IMR-90 (cell line): ENCODE results near the gene DCAF11. TPM values are rescaled to one million over a fixed set of nuclear protein-coding genes. Genes with fewer than 3 reads are reported as not detected.

Experiments
- ATAC-seq: fragments of 200-7000 bp; cut with Tn5 transposase; 2 replicates; pipeline ENCODE4 v1.9.1; 2020; ENCODE audit warnings: low read depth, mild to moderate bottlenecking, moderate library complexity
- BruUV-seq: library from RNA; stranded (reverse); fragments of 400-500 nt; replicated peaks from 2 replicates; lab custom pipeline; 2021; lab: Mats Ljungman, UMichigan
- CTCF ChIA-PET: fragments of 300-600 bp; formaldehyde crosslinking; extraction: SDS; loops from one replicate; lab custom pipeline; 2021; ENCODE audit warnings: antibody characterized with exemption; lab: Yijun Ruan, JAX
- POLR2A ChIA-PET: fragments of 300-600 bp; sonication (Branson Sonifier 250); formaldehyde crosslinking; loops from one replicate; lab custom pipeline; 2022; ENCODE audit warnings: antibody characterized with exemption; ENCODE audit not compliant: unreplicated experiment; lab: Charles Lee
- DNase-seq: peaks from one replicate; pipeline ENCODE4 v3.0.0; 2013
- H2AFZ ChIP-seq: replicated peaks from 2 replicates; pipeline ENCODE3; 2013; ENCODE audit warnings: low read length, mild to moderate bottlenecking; ENCODE audit not compliant: poor library complexity
- H2AK5ac ChIP-seq: 2 replicates; pipeline ENCODE4 v1.6.1; 2013; ENCODE audit warnings: low read depth, low read length, inconsistent platforms
- H2AK9ac ChIP-seq: replicated peaks from 2 replicates; pipeline ENCODE3; 2013; ENCODE audit warnings: mild to moderate bottlenecking, low read depth, low read length, moderate library complexity; ENCODE audit not compliant: poor library complexity
- H2BK120ac ChIP-seq: 2 replicates; pipeline ENCODE4 v1.6.1; 2013; ENCODE audit warnings: low read depth, low read length, inconsistent platforms
- H2BK15ac ChIP-seq: 3 replicates; pipeline ENCODE4 v1.6.1; 2013; ENCODE audit warnings: low read depth, low read length, inconsistent platforms
- H2BK20ac ChIP-seq: 2 replicates; pipeline ENCODE4 v1.6.1; 2013; ENCODE audit warnings: low read depth, mild to moderate bottlenecking, inconsistent platforms, low read length, moderate library complexity
- H2BK5ac ChIP-seq: 2 replicates; pipeline ENCODE4 v1.6.1; 2013; ENCODE audit warnings: mild to moderate bottlenecking, low read depth, low read length, inconsistent platforms; ENCODE audit not compliant: poor library complexity, severe bottlenecking
- H3K14ac ChIP-seq: replicated peaks from 2 replicates; pipeline ENCODE4 v1.6.1; 2013; ENCODE audit warnings: low read depth, low read length, inconsistent platforms
- H3K18ac ChIP-seq: 2 replicates; pipeline ENCODE4 v1.6.1; 2013; ENCODE audit warnings: low read depth, low read length, control low read depth
- H3K23ac ChIP-seq: 2 replicates; pipeline ENCODE4 v1.6.1; 2013; ENCODE audit warnings: low read depth, low read length, inconsistent platforms
- H3K27ac ChIP-seq: 2 replicates; pipeline ENCODE4 v1.5.1; 2013; ENCODE audit warnings: mild to moderate bottlenecking, control low read depth, low read length; ENCODE audit not compliant: insufficient read depth
- H3K27me3 ChIP-seq: 2 replicates; pipeline ENCODE4 v1.6.1; 2013; ENCODE audit warnings: low read length; ENCODE audit not compliant: control insufficient read depth, insufficient read depth
- H3K36me3 ChIP-seq: 2 replicates; pipeline ENCODE4 v1.6.1; 2013; ENCODE audit warnings: low read length, mixed read lengths; ENCODE audit not compliant: control insufficient read depth, insufficient read depth
- H3K4ac ChIP-seq: 2 replicates; pipeline ENCODE4 v1.6.1; 2013; ENCODE audit warnings: low read depth, low read length, inconsistent platforms
- H3K4me1 ChIP-seq: 2 replicates; pipeline ENCODE4 v1.6.1; 2013; ENCODE audit warnings: low read length, mixed read lengths; ENCODE audit not compliant: control insufficient read depth, insufficient read depth
- H3K4me2 ChIP-seq: 2 replicates; pipeline ENCODE4 v1.6.1; 2013; ENCODE audit warnings: low read depth, mild to moderate bottlenecking, control low read depth, low read length, moderate library complexity
- H3K4me3 ChIP-seq: 2 replicates; pipeline ENCODE4 v1.5.1; 2013; ENCODE audit warnings: low read depth, mild to moderate bottlenecking, control low read depth, low read length, moderate library complexity; ENCODE audit not compliant: insufficient read depth
- H3K56ac ChIP-seq: 2 replicates; pipeline ENCODE4 v1.6.1; 2013; ENCODE audit warnings: low read length, inconsistent platforms; ENCODE audit not compliant: insufficient read depth; ENCODE audit errors: extremely low read depth
- H3K79me1 ChIP-seq, 2 experiments: 2 replicates each; pipeline ENCODE4 v1.6.1; 2013; ENCODE audit warnings: low read length in 2 of 2, inconsistent platforms in 1 of 2, low read depth in 1 of 2
- H3K9ac ChIP-seq: 2 replicates; pipeline ENCODE4 v1.6.1; 2013; ENCODE audit warnings: low read depth, low read length, control low read depth
- H3K9me1 ChIP-seq: 2 replicates; pipeline ENCODE4 v1.6.1; 2013; ENCODE audit warnings: low read length, inconsistent platforms; ENCODE audit not compliant: insufficient read depth
- H3K9me3 ChIP-seq: 2 replicates; pipeline ENCODE4 v1.6.1; 2013; ENCODE audit warnings: low read length; ENCODE audit not compliant: control insufficient read depth, insufficient read depth
- H4K20me1 ChIP-seq: 2 replicates; pipeline ENCODE4 v1.6.1; 2013; ENCODE audit warnings: low read length, inconsistent platforms; ENCODE audit not compliant: insufficient read depth
- H4K5ac ChIP-seq: 2 replicates; pipeline ENCODE4 v1.6.1; 2013; ENCODE audit warnings: mild to moderate bottlenecking, low read depth, low read length, control low read depth
- H4K8ac ChIP-seq, 2 experiments: 2 replicates each; pipeline ENCODE4 v1.6.1; 2013; ENCODE audit warnings: low read depth in 2 of 2, low read length in 2 of 2, control low read depth in 1 of 2, inconsistent platforms in 1 of 2
- H4K91ac ChIP-seq: 2 replicates; pipeline ENCODE4 v1.6.1; 2013; ENCODE audit warnings: low read depth, low read length, inconsistent platforms; ENCODE audit not compliant: insufficient read depth
- BHLHE40 ChIP-seq: fragments of 150-350 bp; IDR thresholded peaks from 2 replicates; pipeline ENCODE4 v1.6.1; 2016; ENCODE audit warnings: mild to moderate bottlenecking, low read depth, low read length
- CEBPB ChIP-seq: IDR thresholded peaks from 2 replicates; pipeline ENCODE4 v1.6.1; 2012; ENCODE audit warnings: low read depth, low read length, improper control_type of control experiment
- CHD1 ChIP-seq: IDR thresholded peaks from 2 replicates; pipeline ENCODE4 v1.6.1; 2012; ENCODE audit warnings: low read depth, low read length, improper control_type of control experiment
- ELK1 ChIP-seq: fragments of 150-350 bp; IDR thresholded peaks from 2 replicates; pipeline ENCODE4 v1.6.1; 2016; ENCODE audit warnings: low read depth, mild to moderate bottlenecking, low read length, moderate library complexity, borderline replicate concordance
- FOS ChIP-seq: fragments of 150-350 bp; IDR thresholded peaks from 2 replicates; pipeline ENCODE4 v1.6.1; 2016; ENCODE audit warnings: low read depth, low read length
- MAFK ChIP-seq: IDR thresholded peaks from 2 replicates; pipeline ENCODE4 v1.6.1; 2012; ENCODE audit warnings: low read depth, low read length, improper control_type of control experiment
- MAZ ChIP-seq: IDR thresholded peaks from 2 replicates; pipeline ENCODE4 v1.6.1; 2012; ENCODE audit warnings: low read depth, mild to moderate bottlenecking, low read length, improper control_type of control experiment, moderate library complexity, borderline replicate concordance
- MXI1 ChIP-seq: IDR thresholded peaks from 2 replicates; pipeline ENCODE4 v1.6.1; 2012; ENCODE audit warnings: low read depth, mild to moderate bottlenecking, low read length, moderate library complexity, borderline replicate concordance
- NFE2L2 ChIP-seq: fragments of 150-350 bp; IDR thresholded peaks from 2 replicates; pipeline ENCODE4 v1.6.1; 2016; ENCODE audit warnings: low read depth, mild to moderate bottlenecking, low read length
- POLR2A ChIP-seq: IDR thresholded peaks from 2 replicates; pipeline ENCODE4 v1.6.1; 2012; ENCODE audit warnings: mild to moderate bottlenecking, low read depth, low read length
- RAD21 ChIP-seq: IDR thresholded peaks from 2 replicates; pipeline ENCODE4 v1.6.1; 2012; ENCODE audit warnings: low read length, improper control_type of control experiment
- RCOR1 ChIP-seq: IDR thresholded peaks from 2 replicates; pipeline ENCODE4 v1.6.1; 2012; ENCODE audit warnings: mild to moderate bottlenecking, low read length, improper control_type of control experiment; ENCODE audit not compliant: insufficient replicate concordance
- RFX5 ChIP-seq: IDR thresholded peaks from 2 replicates; pipeline ENCODE4 v1.8.0; 2012; ENCODE audit warnings: low read depth, mild to moderate bottlenecking, low read length, moderate library complexity
- SMC3 ChIP-seq: fragments of 150-350 bp; IDR thresholded peaks from 2 replicates; pipeline ENCODE4 v1.6.1; 2016; ENCODE audit warnings: low read depth, mild to moderate bottlenecking, antibody characterized with exemption, low read length, moderate library complexity
- USF2 ChIP-seq: fragments of 150-350 bp; IDR thresholded peaks from 2 replicates; pipeline ENCODE4 v1.6.1; 2017; ENCODE audit warnings: mild to moderate bottlenecking, antibody characterized with exemption, low read length, low read depth
- WGBS, 2 experiments: methylation state at CpG; one replicate each; pipeline versions ENCODE4 v1.1.5 to v1.1.7; 2013; ENCODE audit warnings: missing lambda C conversion rate in 2 of 2; ENCODE audit not compliant: insufficient read length in 1 of 2; ENCODE audit errors: extremely low coverage in 2 of 2; 5-methylcytosine and 5-hydroxymethylcytosine counted together
- dilution Hi-C: fragments of 300-500 bp; cut with HindIII; formaldehyde crosslinking; loops from one replicate; pipeline ENCODE4 v1.14.3; 2018; ENCODE audit warnings: low sequenced_read_pairs; ENCODE audit not compliant: unreplicated experiment
- in situ Hi-C: fragments of 300-500 bp; cut with MboI; formaldehyde crosslinking; loops from 3 replicates; pipeline ENCODE4 v1.14.3; 2019; ENCODE audit warnings: low sequenced_read_pairs, inconsistent platforms, mixed read lengths
- intact Hi-C: fragments of 100-400 bp; cut with micrococcal nuclease; formaldehyde crosslinking; loops from 2 replicates; pipeline ENCODE4 v1.10.0; 2022
- polyA plus RNA-seq, 3 experiments: library from polyadenylated mRNA; depleted of rRNA; stranded (reverse); fragments of >200 nt; gene quantifications; 2 replicates each; pipeline ENCODE4 v1.2.3, GENCODE V29; 2012; ENCODE audit warnings: low replicate concordance in 1 of 3
- total RNA-seq: library from RNA; depleted of rRNA; stranded (reverse); fragments of >200 nt; gene quantifications from 2 replicates; pipeline ENCODE4 v1.2.3, GENCODE V29; 2012

DCAF11 gene
- total and polyA plus RNA-seq, 2 of the 4 experiments (the other 2 are of a cell fraction): 21.0 to 52.0 TPM

DNA sequence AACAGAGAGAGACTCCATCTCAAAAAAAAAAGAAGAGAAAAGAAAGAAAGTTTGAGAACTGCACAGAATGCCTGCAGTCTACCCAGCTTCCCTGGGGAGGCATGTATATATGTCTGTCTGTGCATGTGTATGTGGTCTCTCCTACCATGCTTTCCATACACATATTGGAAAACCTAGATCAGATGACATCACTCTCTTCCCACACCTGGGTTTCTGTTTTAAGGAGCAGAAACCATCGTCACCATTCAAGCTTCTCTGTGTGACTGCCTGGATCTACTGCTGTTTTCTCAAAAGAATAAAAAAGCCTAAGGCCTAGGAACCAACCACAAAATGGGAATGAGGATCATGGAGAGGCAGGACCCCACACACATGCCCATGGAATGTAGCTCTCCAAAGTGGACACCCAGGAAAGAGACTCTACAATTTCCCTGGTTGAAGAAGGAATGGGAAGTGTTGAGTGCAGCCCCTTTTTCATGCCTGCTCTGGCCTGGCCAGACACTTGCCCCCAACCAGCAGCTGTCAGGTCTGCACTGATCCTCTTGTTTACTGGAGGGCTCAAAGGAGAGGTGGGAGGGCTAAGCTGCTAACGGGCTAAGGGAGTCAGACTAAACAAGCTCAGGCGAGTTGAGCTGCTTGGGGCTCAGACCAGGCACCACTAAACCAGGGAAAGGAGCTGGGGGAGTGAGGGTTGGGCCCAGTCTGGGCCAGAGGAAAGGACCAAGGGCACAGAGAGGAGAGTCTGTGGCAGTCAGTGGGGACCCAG lies 28.2 kb upstream of the DCAF11 start:
- no peaks in the 10 kb centered on the region for H3K9me3 ChIP-seq
- H3K27me3 ChIP-seq: peaks cover 47% of the 10 kb centered on the region
- H3K4me2 ChIP-seq: no peak overlapping the region
- dilution Hi-C loops (no loop called here), in situ Hi-C loops (no loop called here), intact Hi-C loops (no loop called here)
- H3K36me3 ChIP-seq: no peaks in the 10 kb centered on the region
- no peak overlapping the region for H2AK9ac ChIP-seq
- POLR2A ChIA-PET: no interaction called here
- no TSS peak for BruUV-seq
- DNase-seq (no peak), ATAC-seq (no peak)
- no peak overlapping the region for H4K8ac ChIP-seq
- no peak overlapping the region for H3K9ac ChIP-seq
- H3K14ac ChIP-seq: no peak overlapping the region
- no peak overlapping the region for H4K91ac ChIP-seq
- TF ChIP-seq RFX5 (no peak), MXI1 (no peak), NFE2L2 (no peak), ELK1 (no peak), BHLHE40 (no peak), FOS (no peak), SMC3 (no peak), POLR2A (no peak), MAZ (no peak), RAD21 (no peak), RCOR1 (no peak), CHD1 (no peak), CEBPB (no peak), MAFK (no peak), USF2 (no peak)
- no peaks in the 10 kb centered on the region for H3K79me1 ChIP-seq
- no peak overlapping the region for H3K4ac ChIP-seq
- no peak overlapping the region for H2AK5ac ChIP-seq
- no peak overlapping the region for H3K27ac ChIP-seq
- no peak overlapping the region for H3K23ac ChIP-seq
- no peaks in the 10 kb centered on the region for H3K4me1 ChIP-seq
- no peak overlapping the region for H4K5ac ChIP-seq
- H3K56ac ChIP-seq: no peak overlapping the region
- CTCF ChIA-PET: interaction anchor here (1.7 kb wide), 1 partner anchor 28 kb away, joined by 6 read pairs; no protein-coding TSS in a partner anchor
- H4K20me1 ChIP-seq: no peaks in the 10 kb centered on the region
- no peak overlapping the region for H3K18ac ChIP-seq
- no peak overlapping the region for H2BK120ac ChIP-seq
- H2AFZ ChIP-seq: no peak overlapping the region
- no peak overlapping the region for H2BK20ac ChIP-seq
- H3K4me3 ChIP-seq: no peak overlapping the region
- no peaks in the 10 kb centered on the region for H3K9me1 ChIP-seq
- H2BK5ac ChIP-seq: no peak overlapping the region
- no CpG with 5 or more reads among the region's 3 CpGs for WGBS, 2 experiments
- no peak overlapping the region for H2BK15ac ChIP-seq
